CD1c-positive myeloid dendritic cell (primary cell): Measurements from ENCODE around the gene ELP1.

Source experiments
- DNase-seq: peaks from one replicate; pipeline ENCODE4 v3.0.0-alpha.2; 2016; ENCODE audit errors: extremely low spot score

The ELP1 gene

DNA sequence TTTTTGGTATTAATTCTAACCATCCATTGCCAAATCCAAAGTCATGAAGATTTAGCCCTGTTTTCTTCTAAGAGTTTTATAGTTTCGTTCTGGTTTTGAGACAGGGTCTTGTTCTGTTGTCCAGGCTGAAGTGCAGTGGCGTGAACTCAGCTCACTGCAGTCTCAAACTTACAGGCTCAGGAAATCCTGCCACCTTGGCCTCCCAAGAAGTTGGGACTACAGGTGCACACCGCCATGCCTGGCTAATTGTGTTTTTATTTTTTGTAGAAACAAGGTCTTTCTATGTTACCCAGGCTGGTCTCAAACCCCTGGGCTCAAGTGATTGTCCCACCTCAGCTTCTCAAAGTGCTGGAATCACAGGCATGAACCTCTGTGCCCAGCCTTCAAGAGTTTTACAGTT, 50.8 kb downstream of the ELP1 start:
- DNase-seq = no peak

DNA sequence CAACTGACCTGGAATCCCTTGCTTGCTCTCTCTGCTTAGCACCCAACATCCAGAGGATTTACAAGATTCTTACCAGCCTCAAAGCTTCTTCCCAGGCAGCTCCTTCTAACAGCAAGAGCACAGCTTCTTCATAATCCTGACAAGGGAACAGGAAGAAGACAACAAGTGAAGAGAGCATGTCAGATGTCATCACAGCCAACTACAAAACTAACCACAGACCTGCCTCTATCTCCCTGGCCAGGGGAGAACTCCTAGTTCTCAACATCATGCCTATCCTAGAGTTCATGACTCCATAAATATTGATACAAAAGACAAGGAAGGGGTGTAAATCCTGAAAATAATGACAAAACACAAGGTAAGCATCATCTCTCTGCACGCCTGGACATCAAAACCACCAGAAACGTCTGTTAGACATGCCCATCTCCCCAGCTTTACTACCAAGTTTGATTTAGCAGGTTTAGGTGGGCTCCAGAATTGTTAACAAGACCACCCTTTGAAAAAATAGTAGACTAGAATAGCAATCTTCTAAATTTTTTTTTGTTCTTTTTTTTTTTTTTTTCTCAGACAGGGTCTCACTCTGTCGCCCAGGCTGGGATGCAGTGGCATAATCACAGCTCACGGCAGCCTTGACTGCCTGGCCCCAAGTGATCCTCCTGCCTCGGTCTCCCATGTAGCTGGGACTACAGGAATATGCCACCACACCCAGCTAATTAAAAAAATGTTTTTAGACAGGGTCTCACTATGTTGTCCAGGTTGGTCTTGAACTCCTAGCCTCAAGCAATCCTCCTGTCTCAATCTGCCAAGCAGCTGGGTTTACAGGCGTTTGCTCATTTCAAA, 51.7 kb downstream of the ELP1 start:
- DNase-seq = no peak

DNA sequence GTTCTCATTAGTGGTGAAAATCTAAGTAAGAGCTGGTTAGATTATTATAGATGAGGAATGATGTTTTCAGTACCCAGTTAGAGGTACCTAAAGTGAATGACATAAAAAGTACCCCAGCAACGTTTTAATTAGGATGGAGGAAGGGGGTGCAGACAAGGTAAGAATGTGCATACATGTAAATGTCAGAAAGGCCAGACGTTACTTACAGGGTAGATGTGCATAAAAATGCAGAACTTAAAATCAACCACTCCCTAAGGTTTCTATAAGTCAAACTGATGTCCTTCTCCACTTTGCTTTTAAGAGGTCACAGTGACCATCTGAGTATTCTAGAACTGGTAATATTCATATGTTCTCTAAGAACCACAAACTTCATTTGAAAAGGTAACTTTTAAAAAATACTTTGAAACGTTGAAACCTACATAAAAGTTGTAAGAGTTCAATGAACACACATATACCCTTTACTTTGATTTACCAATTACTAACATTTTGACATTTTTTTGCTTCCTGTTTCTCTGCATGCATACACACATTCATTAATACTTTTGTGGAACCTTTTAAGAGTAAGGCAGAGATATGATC, 53.1 kb downstream of the ELP1 start:
- no peak for DNase-seq

DNA sequence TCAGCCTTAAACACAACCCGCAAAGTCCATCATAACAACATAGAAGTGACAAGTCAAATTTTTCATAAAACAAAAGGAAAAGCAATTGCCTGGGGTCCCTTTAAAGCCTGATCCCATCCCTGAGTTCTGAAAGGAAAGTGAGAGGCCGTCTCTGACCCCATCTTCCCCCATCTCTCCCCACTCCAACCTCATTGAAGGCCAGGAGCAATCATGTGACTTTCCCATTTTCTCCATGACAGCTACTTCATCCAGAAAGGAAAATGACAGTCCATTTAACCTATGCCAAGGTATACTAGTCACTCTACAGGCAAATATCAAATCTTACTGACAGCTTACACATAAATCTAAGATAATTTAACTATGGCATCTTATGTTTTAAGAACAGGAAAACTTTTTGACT, 56.4 kb downstream of the ELP1 start:
- DNase-seq = no peak

DNA sequence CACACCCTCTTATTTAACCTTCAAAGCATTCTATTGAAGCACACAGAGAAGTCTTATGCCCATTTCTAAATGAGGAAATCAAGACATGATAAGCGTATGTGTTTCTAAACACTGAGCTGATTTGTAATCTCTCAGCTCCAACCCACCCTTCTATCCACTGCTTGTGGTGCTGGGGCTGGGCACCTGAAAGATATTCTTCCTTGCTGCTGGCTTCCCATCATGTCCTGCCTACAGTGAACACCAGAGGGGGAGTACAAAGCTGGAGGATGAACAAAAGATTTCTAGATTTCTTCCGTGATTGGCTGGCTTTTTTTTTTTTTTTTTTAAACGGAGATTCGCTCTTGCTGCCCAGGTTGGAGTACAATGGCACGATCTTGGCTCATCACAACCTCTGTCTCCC, 57.5 kb downstream of the ELP1 start:
- DNase-seq = no peak

DNA sequence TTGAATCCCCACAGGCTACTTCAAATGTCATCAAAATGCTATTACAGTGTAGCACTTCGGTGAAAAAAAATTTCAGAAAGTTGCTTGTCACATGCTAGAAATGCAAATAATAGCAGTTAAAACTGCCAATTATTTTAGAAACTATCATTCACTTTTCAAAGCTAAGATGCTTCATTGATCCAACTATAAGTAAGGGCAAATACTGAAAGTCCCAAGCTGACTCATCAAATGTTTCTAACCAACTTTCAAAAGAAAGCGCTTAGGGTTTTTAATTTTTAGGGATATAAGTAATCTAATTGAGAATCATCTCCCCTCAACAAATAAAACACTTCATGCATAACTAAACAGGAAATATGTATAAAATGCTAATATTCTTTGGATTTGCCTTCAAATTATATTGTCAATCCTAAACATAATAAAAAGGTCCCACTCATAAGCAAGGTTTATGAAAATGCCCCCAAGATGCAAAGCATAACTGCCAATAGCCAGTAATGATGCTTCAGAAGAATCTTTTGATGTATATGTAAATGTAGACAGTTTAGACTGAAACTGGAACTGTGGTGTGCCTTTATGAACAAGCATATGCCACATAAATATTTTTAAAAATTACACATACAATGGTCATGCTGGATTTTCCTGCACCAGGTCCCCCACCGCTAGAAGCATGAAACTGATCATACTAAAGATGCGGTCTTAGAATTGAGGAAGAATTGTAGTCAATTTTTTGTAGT, 59.7 kb downstream of the ELP1 start:
- DNase-seq = no peak

DNA sequence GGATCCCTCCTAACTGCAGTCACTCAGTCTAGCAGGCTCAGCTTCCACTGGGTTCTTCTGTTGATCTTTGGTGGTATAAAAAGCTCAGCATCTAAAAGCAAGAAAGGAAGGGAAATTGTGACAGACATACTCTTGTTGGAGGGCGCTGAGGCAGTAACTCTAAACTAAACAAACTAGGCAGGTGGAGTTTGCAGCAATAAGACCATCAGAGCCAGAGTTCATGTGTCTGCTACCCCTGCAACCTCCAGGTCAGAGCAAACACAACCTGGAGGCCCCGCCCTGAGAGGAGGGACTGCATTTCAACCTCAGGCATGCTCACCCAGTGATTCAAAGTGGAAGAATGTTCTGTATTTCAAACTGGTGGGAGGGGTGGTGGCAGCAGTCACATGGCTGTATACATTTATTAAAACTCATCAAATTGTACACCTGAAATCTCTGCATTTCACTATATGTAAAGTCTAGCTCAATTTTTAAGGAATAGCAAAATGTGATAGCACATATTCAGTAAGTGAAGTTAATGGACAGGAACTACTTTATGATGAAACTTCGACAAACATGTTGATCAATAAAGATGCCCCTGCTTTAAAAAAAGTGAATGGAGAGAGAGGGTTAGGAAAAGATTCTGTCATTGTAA, 64.7 kb downstream of the ELP1 start:
- no peak for DNase-seq

DNA sequence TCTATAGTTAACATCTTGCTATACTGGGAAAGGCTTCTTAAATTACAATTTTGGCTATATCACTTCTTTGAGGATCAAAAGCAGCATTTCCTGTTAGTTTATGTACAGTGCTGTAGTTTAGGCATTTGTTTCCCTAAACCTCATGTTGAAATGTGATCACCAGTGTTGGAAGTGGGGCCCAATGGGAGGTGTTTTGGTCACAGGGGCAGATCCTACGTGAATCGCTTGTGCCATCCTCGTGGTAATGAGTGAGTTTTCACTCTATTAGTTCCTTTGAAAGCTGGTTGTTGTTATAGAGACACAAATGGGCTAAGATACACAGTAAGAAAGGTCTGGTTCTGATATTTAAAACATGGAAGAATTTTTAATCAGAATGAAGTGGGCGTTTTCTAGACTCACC, 66.1 kb downstream of the ELP1 start:
- DNase-seq = no peak

DNA sequence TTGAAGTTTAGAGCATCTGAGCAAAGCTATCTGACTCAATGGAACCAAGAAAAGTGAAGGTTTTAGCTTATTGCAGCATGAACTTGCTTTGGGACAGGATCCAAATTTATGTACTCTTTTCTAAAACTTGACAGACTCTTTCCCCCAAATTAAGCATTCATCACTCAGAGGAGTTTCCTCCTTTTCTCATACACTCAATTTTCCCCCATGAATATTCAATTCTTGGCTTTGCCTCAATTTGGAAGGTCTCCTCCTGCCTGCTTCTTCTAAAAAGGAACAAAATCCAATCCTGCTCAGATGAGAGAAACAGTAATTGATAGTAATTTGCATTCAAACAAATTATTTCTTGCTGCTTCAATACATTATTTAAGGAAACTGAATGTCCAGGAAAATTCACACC, 66.8 kb downstream of the ELP1 start:
- no peak for DNase-seq

DNA sequence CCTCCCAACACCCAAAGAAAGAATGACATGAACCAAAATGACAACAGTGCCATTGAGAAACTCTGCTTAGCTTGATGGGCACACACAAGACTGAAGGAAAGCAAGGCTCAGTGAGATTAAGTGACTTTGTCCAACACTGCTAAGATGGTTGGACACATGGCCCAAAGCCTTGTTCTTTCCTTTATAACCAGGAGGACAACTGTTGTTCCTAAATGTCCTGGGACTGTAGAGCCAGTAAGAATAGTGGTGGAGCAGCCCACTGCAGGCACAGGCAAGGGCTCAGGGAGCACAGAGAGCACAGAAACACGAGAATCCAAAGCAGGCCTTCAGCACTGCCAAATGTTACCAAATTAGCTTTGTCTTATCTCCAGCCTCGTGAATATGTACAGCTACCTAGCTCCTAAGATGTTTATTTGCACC, 67.9 kb downstream of the ELP1 start:
- DNase-seq = no peak

DNA sequence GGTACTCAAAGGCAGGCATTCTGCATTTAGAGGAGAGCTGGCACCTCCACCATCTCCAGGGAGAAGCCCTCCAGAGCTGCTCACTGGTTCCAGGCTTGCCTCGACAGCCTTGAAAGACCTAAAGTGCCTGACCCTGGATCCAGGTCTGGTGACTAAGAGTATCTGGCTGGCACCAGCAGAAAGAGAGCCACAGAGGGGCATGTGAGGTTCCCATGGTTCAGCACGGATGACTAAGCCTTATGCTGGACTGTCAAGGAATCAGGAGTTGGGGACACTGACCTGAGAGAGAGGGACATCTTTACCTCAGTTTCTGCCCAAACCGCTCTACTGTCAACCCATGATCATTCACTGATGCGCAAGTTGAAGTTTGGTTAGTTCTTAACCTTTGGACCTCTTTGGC, 68.9 kb downstream of the ELP1 start:
- DNase-seq = no peak

DNA sequence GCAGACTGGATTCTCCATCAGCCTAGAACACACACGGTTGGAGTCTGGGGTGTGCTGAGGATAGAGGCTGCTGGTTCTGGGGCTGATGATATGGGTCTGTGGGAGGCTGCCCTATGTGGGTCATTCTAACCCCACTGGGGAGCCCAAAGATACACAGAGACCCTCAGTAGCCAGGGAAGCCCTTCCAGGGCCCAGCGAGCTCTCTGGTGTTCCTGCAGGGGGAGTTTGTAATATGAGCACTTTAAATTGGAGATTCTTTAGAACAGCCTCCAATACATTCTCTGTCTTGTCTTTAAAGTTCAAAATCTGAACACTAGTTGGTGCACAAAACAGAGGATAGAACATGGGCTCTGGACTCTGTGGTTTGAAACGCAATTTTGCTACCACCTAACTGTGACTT, 69.5 kb downstream of the ELP1 start:
- DNase-seq = no peak

DNA sequence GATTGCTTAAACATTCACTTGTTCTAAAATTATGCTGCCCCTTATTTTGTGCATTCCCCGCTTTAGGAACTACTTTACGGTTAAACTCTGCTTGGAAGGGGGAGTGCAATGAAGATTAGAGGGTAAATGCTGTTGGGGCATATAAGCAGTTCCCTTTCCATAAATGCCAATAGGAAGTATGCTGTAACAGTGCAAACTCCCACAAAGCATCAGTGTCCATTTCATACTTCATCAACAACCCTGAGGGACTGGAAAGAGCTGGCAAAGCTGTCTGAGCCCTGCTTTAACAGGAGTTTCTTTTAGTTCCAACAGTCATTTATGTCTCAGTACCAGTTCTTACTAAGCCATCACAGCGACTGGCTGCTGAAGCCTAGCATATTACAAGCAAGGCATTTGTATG, 70.0 kb downstream of the ELP1 start:
- no peak for DNase-seq

DNA sequence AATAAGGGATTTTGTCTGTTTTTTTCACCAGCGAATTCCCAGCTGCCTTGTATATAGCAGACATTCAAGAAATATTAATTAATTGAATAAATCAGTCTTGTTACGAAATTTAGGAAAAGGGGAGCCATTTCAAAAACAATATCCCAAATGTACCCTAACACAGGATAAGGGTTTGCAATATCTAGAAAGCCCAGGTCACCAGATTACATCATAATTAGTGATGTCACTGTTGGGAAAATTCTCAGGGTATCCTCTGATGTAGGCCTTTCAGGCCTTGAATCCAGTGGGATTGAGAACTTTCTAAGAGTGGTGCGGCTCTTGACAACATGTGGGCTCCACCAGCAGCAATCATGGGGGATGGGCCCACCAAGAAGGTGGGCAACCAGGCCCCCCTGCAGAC, 71.9 kb downstream of the ELP1 start, which contains the start of gene ACTL7A:
TSS of gene ACTL7A (plus strand) at position 270 of the 400 bp plus-strand sequence. CDS start at position 327, 57 bp downstream.
- no peak for DNase-seq

DNA sequence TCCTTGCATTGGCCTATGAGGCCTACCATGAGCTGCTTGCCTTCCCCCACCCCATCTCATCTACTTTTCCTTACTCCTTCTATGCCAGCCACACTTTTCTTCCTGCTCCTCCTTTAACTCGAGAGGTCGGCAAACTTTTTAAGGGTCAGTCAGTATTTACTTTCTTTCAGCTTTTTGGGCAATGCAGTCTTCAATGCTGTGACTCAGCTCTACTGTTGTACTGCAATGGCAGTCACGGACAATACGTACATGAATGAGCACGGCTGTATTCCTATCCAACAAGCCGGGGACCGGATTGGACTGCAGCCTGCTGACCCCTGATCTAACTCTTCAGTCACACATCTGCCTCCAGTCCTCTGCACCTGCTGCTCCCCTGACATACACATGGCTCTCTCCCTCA, 72.5 kb downstream of the ELP1 start:
- no peak for DNase-seq

DNA sequence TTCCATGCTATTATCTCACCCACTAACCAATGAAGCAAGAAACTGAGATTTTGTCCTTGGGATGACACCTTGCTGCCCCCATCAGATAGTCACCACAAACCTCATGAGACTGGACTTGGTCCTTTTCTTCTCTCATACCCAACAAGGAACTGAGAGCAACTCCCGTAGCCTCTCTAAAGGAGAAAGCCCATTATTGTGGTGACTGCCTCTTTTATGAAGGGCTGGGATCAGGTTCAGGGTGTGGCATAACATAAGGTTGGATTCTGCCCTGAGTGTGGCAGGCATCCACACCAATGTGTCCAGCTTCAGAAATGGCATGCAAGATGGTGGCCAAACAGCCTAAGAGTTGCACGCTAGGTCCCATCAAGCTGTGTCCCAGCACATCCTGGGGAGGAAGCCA, 73.2 kb downstream of the ELP1 start:
- DNase-seq = no peak

DNA sequence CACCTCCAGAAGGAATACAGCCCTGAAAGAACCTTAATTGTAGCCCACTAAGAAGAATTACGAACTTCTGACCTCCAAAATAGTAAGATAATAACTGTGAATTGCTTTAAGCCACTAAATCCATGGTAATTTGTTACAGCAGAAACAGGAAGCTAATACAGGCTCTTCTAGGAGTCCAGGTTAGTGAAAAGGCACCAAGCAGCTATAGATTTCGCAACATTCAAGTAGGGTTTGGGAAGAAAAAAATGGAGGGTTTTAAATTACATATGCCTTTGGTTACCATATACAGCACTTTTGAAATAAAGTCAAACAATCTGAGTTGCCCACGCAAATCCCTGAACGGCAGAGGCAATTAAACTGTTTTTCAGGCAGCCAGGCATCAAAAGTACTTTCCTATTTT, 73.6 kb downstream of the ELP1 start:
- no peak for DNase-seq

DNA sequence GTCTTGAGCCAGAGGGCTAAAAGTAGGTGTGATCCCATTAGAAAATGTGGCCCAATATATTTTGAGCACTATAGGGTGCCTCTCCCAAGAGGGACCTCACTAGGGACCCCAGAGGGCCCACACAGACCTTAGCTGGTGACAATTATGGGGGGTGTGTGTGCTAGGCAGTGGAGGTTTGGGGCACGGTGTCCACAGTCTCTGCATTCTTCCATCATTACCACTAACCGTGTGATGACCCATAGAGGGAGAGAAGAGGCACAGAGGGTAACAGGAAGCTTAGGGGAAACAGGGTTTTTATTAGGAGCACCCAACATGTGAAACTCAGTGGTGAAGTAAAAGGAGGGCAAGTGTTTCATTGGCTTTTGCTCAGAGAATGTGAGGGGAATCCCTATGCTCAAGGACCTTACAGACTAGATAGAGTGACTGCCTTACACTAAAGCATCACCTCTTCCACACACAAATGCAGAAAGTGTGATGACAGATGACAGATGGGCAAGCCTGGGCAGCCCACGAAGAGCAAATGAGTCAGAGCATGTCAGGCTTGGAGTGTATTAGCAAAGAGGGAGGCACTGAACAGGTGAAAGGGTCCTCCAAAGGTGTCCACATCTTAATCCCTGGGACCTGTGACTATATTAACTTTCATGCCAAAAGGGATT, 74.3 kb downstream of the ELP1 start:
- no peak for DNase-seq

DNA sequence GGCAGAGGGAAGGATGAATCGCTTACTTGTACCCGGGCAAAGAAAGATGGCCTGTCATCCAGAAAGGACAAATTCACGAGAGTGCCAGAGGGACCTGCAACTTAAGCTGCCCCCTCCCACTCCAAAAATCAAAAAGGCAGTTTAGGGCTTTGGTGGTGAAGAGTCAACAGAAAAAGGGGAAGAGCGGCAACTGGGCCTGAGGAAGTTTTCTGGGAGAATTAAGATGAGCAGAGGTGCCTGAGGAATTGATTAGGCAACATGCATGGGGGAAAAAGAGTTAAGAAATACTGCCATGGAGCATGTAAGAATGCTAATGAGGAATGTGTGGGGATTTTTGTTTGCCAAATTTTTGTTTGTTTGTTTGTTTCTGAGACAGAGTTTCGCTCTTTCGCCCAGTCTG, 76.4 kb downstream of the ELP1 start:
- DNase-seq = peak; percentile 36

DNA sequence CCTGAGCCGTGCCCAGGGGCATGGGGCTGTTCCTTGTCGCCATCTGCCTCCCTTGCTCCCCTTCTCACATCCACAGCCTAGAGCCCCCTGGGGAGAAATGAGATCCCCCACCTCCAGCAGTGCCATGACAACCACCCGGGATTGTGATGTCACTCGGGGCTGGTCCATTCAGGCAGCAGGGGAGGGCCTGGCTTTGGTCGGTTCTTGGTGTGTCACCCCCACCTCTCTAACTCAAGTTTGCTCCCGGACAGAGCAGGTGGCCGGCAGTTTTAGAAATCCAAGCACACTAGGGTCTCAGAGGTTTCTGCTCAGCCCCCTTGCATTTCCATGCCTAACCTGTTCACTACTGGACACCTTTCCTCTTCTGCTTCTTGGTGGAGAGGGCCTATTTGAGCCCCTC, 78.0 kb downstream of the ELP1 start, which contains the start of gene ACTL7B:
TSS of gene ACTL7B (minus strand) at position 99 of the 400 bp plus-strand sequence. CDS start at position 43, 56 bp downstream.
- DNase-seq = no peak

DNA sequence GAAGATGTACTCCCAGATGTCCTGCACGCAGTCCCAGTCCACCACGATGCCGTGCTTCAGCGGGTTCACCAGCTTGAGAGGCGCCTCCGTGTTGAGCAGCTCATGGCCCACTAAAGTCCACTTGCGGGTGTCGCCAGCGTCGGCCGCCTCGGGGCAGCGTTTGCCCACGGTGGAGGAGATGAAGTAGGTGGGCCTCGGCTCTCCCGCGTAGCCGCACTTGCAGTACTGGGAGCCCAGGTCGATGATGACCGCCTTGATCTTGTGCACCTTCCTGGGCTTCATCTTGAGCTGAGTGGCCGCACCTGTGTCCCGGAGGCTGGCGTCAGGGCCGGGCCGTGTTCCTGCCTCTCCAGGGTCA, 78.4 kb downstream of the ELP1 start:
- DNase-seq = no peak
